ENCODE measurements around the gene ARIH2.

Gene ARIH2

GRCh38 chr3:48929358-48930035 is 10.9 kb downstream of the ARIH2 start:
- DNase-seq = no peak

- DNase-seq = no peak
Observed at GRCh38 chr3:48930590-48930989, 11.9 kb downstream of the ARIH2 start.

GRCh38 chr3:48931944-48932580 is 13.4 kb downstream of the ARIH2 start:
- no peak for DNase-seq

DNA sequence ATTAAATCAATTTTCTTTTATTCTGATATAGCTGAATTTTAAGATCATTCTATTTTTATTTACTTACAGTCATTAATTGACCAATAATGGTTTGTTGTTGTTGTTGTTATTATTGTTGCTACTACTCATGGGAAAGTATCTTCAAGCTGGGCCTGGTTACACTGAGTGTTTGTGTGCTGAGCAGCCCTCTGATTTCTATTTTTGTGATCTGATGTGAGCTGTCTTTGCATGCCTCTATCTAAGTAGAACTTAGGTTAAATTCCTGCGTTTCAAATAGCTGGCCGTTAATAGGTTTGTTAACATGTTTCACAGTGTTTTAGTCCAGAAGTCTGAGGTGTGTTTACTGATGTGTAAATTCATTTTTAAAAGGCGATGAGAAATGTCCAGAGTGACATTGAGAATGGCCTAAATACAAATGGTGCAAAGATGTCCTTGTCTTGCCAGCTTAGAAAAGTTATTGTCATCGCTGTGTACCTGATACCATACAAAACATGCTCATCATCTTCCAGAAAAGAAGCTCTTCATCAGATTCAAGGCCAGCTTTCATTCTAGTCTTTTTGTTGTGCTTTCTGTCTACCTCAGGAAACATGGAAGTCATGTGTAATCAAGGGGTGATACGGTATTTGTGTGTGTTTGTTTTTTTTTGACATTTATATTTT is 15.8 kb downstream of the ARIH2 start:
- DNase-seq = no peak

DNA sequence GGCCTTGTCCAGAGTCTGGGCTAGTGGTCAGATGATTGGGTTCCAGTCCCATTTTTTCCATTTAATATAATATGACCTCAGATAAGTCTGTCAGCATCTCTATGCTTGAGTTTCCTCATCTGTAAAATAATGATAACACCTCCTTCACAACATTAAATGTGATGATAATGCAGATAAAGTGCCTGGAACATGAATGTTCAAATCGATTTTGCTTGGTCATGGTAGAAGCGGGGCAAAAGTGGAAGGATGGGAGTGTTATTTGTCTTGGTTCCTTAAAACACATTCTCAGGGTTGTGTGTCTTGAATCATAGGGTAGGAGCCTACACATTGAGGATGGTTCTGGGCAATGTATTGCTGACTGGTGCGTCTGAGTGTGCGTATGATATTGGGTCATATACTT is 16.9 kb downstream of the ARIH2 start:
- no peak for DNase-seq

- DNase-seq = no peak
Observed at GRCh38 chr3:48938156-48938555, 19.5 kb downstream of the ARIH2 start.

DNA sequence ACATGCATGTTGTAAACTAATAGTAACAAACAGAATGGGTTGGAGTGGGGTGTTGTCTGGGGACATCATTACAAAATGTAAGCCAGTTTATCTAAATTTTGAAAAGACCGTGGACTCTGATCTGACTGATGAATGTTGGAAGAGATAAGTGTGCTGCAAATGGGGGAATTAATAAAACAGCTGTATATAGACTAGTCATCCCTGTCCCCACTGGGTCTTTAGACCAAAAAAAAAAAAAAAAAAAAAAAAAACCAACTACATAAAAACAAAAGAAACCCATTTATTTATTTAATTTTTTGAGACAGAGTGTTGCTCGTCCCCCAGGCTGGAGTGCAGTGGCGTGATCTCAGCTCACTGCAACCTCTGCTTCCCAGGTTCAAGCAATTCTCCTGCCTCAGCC is 20.0 kb downstream of the ARIH2 start:
- no peak for DNase-seq

GRCh38 chr3:48945432-48945831 is 26.8 kb downstream of the ARIH2 start:
- DNase-seq = no peak

- DNase-seq = no peak
Observed at GRCh38 chr3:48945891-48946549, 27.4 kb downstream of the ARIH2 start.

- DNase-seq = no peak
Observed at GRCh38 chr3:48949376-48949717, 30.7 kb downstream of the ARIH2 start.

- no peak for DNase-seq
Observed at GRCh38 chr3:48950051-48950450, 31.4 kb downstream of the ARIH2 start.

- DNase-seq = no peak
Observed at GRCh38 chr3:48951764-48952163, 33.1 kb downstream of the ARIH2 start.

GRCh38 chr3:48952510-48953118 is 34.0 kb downstream of the ARIH2 start:
- no peak for DNase-seq

GRCh38 chr3:48957006-48957705 is 38.5 kb downstream of the ARIH2 start:
- no peak for DNase-seq

- no peak for DNase-seq
Observed at GRCh38 chr3:48960841-48961413, 42.3 kb downstream of the ARIH2 start.

DNA sequence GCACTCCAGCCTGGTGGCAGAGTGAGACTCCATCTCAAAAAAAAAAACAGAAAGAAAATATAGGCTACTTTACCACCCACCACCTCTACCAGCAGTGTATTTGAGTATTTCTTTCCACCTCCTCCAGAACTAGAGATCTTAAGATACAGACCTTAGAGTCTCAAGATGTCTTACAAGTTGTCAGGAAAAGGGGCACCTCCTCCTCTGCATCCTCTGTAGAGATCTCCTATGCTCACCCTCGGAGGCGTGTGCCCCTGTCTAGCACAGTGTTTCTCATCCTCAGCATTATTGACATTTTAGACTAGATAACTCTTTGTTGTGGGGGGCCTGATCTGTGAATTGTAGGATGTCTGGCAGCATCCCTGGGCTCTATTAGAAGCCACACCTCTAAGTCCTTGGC is 43.7 kb downstream of the ARIH2 start:
- no peak for DNase-seq

DNA sequence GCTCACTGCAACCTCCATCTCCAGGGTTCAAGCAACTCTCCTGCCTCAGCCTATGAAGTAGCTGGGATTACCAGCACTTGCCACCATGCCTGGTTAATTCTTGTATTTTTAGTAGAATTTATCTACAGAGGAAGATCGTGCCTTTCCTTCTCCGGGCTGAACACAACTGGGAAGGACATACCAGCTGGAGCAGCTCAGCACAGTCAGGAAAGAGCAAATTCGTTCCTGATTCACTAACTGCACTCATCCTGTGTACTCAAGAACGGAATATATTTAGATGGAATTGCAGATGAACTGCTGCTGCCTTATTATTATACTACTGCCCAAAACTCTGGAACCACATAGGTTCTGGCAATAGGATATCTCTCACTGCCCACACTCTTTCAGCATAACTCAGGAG is 44.3 kb downstream of the ARIH2 start:
- DNase-seq = no peak

DNA sequence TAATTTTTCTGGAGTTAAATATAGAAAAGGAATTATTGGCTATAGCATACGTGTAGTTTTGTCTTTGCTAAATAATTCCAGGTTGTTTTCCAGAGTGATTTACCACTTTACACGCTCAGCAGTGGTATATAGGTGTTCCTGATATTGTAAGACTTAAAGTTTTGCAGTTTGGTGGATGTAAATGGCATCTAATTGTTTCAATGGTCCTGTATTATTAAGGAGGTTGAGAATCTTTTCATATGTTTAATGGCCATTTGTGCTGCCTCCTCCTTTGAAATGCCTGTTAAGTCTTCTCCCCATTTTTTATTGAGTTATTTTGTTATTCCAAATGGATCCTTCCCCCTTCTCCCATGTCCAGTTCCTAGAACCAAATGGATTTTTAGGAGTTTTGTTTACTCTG is 44.9 kb downstream of the ARIH2 start:
- DNase-seq = no peak

DNA sequence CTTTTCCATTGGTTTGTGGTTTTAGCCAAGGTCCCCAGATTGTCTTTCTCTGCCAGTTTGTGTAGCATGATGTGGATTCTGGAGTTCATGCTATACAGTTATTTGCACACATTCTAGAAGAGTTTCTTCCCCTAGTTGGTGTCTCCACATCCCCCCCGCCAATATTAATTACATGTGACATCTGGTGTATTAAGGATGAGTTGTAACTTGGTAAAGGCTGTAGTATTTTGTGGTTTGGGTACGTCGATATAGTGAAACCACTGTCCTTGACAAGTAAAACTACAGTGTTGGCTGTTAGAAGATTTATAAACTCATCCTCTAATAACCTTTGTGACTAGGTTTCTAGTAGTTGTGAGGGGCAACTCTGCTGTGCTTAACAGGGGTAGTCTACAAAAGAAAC is 47.7 kb downstream of the ARIH2 start:
- DNase-seq = no peak

- DNase-seq = no peak
Observed at GRCh38 chr3:48966876-48967361, 48.3 kb downstream of the ARIH2 start.

GRCh38 chr3:48970586-48970985 is 51.9 kb downstream of the ARIH2 start:
- no peak for DNase-seq
